ENCODE data around the gene RFX2. TPM values are rescaled to one million over a fixed set of nuclear protein-coding genes. Genes with fewer than 3 reads are reported as not detected.
"Not testable (repeated sequence)": the region's sequence is repeated elsewhere in the genome, so short reads cannot be mapped to it uniquely, and the experiment has no call there.

Gene RFX2
- polyA plus RNA-seq, 1 donor = 9.2 TPM

DNA sequence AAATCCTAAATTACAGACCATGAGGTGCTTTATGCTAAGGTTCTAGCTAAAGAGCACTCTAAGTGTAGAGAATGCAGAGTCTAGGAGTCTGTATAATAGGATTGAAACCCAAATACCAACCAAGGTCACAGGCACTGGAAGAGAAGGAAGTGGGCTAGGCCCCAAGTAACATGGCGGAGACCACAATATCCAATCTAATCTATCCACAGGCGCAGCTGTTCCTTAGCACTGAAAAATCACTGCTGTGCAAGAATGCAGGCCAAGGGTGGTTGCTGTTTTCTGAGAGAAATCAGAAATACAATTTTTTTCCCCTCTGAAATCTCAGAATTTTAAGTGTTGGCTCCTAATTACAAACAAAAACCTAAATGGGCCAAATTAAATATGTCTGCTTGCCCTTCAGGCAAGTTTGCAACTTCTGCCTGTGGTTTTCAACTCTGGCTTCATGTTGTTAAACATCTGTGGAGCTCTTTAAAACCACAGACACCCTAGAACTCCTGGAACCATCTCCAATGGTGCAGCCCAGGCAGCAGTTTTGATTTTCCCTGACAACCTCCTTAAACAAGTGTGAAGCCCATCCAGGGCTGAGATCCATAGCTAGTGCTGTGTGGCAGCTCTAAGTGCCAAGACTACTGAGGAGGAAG lies 138.5 kb downstream of the RFX2 start:
- DNase-seq = no peak

DNA sequence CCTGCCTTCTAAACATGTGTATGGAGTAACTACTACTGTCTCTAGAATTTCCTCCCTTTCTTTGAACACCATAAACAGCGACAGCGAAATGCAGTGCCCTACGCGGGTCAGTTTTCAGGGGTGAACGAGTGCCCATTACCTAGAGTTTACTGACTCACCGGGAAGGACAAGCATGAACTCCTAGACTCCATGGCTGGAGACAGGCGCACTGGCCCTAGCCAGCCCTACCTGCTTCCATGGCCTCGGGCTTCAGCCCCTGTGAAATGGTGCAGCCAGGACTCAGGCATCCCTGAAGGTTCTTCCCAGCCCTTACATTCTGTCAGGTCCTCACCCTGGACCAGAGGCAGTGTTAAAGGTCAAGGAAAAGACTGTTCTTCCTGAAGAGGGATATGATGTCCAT lies 140.8 kb downstream of the RFX2 start:
- no peak for DNase-seq

DNA sequence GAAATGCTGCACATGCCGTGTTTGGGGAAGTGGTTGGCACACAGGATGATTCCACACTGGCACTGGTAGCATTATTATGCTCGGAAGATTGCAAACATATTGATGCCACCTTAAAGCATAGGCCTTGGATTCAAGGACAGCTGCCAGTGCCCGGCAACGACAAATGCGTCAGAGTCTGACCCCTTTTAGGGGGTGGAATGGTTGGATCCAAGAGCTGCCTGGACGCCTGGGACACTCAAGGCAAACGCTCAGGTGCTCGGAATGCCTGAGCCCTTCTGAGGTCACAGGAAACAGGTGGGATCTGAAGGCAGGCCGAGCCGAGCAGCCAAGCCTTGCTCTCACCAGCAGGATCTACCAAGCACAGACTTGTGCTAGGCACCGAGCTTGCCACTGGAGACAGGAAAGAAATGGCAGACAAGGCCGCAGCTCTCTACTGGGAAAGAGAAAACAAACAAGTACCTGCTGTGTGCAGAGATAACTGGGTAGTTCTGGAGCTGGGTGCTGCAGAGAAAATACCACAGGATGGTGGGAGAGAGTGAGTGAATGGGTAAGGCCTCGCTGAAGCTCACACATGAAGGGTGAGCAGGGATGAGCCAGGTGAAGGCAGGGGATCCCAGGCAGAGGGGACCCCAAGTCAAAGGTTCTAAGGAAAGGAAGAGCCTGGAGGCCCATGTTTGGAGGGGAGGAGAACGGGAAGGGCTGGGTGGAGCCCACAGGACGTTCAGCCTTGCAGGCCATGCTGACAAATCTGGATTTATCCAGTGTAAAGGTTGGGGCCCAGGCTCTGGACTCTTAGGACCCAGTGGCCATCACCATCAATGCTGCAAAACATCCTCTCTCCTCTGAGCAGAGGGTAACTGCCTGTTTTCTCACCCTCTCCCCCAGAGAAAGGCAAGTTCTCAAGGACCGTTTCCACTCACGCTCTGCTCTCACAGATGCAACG lies 141.6 kb downstream of the RFX2 start:
- no peak for DNase-seq

DNA sequence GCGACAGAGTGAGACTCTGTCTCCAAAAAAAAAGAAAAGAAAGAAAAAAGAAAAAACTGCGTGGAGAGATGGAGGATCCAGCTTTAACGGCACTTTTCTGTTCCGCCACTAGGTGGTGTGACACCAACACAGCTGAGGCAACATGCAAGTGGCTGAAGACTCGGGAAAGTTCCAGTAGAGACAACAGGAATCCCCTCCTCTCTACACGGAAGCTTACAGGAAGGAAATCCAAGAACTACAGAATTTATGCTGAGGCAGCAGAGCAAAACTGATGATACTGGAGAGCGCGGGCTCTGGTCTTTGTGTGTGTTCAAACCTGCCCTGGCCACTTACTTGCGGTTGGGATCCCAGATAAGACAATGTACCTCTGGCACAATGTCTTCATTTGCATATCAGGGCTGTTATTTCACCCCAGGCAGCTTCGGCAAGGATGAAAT lies 142.3 kb downstream of the RFX2 start:
- DNase-seq = peak; percentile 77

DNA sequence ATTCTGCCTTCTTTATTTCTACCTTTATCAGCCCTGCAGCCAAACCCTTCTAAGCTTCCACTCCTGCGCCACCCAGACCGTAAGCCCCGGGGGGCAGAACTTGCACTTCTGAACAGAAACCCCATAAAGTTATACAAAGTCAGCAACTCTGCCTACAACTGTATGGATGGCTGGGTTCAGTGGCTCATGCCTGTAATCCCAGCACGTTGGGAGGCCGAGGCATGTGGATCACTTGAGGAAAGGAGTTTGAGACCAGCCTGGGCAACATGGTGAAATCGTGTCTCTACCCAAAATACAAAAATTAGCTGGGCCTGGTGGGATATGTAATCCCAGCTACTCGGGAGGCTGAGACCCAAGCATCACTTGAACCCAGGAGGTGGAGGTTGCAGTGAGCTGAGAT lies 142.7 kb downstream of the RFX2 start:
- no peak for DNase-seq

DNA sequence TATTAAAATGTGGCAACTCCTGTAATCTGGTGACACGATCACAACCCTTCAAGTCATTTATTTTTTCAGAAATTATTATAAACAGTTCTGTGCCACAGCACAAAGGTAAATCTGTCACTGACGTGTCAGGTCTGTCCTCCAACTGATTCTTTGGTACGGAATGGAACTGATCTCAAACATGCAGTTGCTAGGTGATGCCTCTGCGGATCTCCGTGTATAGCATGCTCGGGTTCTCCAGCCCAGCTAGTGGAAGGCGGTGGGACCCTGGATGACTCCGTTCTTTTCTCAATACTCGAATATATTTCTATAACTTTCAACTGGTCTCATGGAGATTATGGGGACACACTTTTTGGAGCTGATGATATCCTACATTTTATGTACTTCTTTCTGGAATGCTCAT lies 143.4 kb downstream of the RFX2 start:
- no peak for DNase-seq

DNA sequence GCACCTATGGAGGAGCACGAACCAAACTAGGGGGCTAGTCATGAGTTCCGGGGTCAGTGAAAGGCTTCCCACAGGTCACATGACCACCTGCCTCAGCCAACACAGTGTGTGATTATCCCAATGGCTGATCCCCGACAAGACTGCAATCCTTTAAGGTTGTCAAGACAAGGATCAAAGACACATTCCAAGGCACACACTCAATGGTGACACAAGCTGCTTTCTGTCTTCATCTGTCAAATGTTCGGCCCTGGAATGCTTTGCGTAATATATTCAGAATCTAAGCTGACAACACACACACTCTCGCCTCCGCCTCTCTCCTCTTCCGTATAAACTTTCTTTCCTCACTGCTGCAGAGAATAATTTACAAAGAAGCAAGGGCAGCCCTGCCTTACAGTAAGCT lies 144.1 kb downstream of the RFX2 start:
- no peak for DNase-seq

DNA sequence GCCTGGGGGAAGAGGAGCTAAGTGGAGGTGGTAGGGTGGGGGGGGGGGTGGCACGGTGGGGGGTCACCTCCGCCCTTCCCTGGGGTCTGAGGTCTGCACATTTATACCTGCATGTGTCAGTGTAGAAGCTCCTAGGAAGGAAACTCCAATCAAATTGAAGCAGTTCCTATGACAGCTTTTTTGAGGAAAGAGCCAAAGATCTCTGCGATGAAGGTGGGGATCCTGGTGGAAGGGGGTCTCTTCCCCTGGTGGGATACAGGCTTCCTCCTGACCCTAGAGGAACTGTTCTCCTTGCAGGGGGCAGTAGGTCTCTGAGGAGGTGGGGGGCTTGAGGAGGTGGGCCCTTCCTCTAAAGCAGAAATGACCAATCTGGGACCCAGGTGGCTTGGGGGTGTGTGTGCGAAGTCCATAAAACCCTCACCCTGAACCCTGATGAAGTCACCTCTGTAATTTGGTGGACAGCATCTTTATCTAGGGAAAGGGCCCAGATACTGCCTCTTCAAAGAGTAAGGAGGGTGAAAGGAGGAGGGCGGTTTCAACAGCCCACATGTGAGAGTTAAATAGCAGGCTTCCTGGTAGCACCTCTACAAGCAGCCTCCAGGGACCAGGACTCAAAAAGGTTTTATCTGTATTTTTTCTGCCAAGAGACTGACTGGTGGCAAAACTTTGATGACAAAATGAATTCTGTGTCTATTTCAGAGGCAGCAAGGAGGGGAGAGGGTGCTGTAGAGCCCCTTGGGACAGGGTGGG lies 145.3 kb downstream of the RFX2 start:
- no peak for DNase-seq

DNA sequence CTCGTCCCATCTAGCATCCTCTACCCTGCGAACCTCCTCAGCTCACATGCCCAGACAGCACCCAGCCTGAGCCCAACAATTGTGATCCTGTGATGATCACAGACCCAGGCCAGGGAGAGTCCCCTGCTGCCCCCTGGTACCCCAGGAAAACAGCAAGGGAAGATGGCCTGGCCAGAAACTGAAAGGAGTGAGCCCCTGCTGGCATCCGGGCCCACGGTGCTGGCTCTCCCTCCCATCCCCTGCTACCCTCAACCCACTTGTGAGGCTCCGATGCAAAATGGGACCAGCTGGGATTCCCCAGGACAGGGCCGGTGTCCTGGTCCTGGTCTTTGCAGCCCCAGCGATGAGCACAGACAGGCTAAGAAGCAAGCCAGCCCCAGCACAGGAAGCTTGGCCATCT lies 146.4 kb downstream of the RFX2 start:
- no peak for DNase-seq

DNA sequence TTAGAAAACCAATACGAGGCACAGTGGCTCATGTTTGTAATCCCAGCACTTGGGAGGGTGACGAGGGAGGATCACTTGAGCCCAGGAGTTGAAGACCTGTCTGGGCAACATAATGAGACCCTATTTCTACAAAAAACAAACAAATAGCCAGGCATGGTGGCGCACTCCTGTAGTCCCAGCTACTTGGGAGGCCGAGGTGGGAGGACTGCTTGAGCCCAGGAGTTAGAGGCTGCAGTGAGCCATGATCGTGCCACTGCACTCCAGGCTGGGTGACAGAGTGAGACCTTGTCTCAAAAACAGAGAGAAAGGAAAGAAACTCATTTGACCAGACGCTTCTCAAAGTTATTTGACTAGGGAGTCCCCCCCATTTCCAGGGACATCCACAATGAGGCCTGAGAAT lies 147.0 kb downstream of the RFX2 start:
- not testable (repeated sequence) for DNase-seq

DNA sequence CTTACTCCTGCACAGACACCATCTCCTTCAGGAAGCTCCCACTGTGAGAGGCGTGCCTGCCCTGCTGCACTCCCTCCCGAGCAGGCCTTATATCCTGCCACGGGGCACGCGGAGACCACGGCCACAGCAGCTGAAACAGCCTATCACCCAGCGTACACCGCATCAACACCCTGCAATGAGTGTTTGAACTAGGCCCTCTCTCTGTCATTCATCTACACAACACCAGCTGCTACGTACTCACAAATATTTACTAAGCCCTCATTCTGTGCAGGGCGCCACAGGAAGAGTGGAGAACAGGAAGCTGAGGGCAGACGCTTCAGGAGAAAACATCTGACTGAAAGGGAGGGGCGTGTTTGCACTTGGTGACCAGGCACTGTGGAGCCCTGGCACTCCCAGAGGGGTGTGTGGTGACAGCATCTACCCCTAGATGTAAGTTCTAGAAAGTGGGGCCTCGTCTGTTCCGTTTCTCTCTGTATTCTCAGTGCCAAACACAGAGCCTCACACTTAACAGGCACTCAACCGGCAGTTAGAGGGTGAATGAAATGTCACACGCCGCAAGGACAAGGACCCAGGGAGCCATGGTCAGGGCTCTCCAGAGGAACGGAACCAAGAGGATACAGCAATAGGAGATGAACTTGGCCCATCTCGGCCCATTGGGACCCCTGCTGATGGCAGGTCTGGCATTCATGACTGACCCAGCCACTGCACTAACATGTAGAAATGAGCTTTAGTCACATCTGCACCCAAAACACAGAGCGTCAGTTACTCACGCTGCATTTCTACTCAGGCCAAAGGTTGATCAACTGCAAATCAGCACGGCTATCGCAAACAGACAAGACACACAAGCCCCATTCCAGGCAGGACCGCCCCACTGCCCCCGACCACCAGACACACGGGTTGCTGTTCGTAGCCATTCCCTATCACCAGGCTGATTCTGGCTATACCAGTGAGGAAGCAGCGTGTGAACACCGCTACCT lies 148.0 kb downstream of the RFX2 start:
- no peak for DNase-seq

DNA sequence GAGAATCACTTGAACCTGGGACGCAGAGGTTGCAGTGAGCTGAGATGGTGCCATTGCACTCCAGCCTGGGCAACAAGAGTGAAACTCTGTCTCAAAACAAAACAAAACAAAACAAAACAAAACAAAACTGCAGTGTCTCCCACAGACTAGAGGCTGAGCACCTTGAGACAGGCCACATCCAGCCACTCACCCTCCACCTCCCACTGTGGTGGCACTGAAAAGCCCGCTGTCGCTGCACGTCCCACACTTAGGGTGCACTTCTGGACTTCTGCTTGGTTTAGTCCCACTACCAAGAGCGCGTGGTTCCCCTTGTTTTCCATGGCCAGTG lies 148.7 kb downstream of the RFX2 start:
- not testable (repeated sequence) for DNase-seq

DNA sequence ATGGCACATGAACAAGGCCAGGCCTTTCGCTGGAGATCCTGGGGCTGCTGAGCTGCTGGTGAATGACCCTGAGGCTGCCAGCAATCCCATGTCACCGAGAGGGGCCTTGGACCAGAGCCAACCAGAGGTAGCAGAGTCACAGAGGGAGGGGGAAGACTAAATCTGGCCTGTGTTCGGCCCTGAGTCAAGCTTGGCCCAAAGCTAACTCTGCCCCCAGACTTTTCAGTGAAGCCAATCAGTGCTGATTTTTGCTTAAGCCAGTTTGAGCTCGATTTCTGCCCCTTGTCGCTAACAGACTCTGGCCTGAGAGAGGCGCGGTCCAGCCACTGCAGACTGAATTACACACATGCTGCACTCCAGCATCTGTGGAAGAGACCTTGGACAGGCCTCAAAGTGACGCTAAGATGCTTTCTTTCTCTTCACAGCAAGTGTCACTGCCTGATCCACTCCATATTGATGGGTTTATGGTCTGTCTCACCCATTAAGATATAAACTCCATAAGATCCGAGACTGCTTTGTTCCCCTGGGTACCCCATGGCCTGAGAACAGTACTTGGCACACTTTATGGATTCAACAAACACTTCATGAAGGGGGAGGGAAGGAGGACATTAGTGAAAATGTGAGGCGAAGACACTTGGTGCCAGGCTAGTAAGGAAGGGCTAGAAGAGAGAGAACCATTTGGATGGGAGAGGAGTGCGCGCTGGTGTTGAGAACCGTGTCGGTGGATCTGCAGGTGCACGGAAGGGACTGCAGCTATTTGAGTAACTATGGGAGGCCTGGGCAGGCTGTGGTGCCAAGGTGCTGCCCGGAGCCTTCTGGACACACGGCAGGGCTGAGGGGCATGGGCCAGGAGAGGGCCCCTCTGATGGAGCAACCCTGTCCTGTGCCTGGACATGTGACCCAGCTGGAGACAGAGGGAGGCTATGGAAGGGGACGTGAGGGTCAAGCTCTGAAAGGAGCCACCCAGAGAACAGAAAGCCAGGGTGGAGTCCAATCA lies 150.0 kb downstream of the RFX2 start:
- DNase-seq = no peak

DNA sequence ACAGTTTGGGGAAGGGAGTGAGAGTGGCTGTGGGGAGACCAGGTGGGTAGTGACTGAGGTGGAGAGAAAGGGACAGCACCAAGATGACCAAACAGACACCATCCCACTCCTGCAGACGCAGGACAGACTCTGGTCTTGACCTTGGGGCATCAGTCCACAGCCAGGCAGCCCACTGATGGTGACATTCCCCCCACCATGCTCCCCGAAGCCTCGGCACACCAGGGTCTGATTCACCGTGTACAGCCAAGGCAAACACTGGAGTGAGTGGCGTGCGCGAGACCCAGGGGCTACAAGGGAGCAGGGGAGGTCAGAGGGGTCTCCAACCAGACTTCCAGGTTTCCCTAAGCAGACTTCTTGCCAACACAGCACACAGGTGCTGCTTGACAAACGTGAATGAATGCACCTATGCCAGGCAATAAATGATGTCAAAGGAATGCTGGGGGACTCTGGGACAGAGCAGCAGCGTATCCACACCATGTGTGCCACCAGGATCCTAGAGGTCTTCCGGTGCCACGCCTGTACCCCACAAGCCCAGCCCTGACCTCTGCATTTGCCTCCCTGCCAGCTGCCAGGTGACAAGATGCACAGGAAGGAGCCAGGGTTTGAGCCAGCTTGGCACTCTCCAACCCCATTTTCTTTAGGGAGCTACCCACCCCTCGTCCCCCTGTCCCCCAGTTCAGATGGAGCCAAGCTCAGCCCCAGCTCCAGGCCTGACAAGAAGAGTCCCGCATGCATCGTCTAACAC lies 150.9 kb downstream of the RFX2 start:
- DNase-seq = no peak

DNA sequence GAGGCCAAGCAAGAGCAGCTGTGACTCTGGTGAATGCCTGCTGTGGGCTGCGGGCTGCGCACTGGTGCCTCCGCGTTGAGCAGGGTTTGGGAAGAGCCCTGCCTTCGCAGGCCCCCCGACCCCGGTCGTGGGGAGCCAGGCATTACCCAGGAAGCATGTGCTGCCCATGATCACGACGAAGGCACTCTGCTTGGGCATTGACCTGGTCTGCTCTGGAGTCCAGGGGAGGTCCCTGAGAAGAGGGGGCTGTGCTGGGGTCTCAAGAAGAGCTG lies 151.5 kb downstream of the RFX2 start:
- no peak for DNase-seq

DNA sequence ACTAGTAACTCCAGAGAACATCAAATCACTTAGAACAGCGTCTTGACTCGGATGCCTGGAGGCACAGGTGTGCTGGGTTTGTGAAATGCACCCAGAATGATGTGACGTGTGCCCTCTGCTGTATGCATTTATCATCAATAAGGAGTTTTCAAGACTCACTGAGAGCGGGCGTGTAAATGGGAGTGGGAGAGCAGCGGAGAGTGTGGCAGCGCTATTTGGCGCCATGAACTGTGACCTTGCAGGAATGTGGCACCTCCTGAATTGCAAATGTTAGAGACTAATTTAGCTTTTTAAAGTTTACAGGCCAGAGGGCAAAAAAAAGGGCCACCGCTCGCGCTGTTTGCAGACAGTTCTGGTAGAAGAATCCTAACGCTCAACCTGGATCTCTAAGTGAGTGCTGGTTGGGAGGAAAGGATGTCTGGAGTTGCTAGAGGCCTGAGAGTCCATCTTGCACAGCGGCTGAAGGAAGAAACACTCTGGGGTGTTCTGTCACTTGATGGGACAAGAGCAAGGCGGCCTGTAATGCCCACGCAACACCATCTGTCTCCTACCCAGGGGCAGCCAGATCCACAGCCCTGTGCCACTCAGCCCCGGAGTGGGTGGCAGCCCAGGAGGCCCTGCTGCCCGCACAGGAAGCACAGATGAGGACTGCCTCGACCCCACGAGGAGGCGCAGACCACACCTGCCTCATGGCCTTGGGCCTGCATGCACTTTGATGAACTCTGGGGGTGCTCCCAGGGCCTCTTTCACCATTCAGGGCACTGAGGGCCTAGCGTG lies 152.0 kb downstream of the RFX2 start:
- no peak for DNase-seq

DNA sequence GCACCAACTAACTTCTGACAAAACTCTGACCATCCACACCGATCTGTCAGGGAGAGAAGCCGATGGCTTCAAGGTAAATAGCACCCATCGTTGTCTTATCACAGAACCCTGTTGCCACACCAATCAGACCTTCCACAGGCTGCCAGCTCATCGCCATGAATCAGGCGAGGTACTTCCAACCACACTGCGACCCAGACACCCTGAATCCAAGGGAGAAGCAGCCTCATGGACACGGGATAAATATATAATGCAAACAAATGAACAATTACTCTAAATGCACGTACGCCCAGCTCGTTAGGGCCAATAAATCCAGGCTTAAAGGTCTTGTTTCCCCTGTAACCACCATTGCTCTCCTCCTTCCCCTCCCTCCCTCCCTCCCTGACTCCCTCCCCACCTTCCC lies 153.1 kb downstream of the RFX2 start:
- no peak for DNase-seq

DNA sequence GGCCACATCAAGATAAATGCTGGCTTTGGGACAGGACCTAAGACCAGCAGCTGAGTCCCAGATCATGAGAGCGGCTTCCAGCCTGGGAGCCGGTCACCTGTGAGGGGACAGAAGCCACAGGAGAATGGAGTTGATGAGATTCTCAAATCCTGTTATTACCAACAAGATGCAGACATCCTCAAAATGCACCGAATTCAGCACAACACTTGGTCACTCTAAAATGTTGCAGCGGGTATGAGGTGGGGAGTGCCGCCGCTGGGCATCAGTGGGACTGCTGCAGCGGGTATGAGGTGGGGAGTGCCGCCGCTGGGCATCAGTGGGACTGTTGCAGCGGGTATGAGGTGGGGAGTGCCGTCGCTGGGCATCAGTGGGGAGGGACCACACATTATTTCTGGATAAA lies 153.6 kb downstream of the RFX2 start:
- no peak for DNase-seq

DNA sequence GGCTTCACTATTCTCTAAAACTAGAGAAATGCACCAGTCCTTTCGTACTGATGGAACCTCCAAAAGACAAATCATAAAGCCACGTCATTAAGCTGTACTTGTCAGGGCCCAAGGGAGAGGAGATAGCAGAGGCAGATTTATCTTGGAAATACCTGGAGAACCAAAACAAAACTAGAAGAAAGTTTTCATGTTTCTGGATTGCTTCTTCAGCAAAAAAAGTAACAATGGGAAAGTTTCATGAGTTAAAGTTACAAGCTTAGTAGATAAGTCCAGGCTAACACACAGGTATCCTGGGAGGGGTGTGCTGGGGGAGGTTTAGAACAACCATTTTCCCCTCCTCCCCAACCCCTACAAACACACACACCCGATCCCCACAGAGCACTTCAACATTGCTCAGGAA lies 154.0 kb downstream of the RFX2 start:
- no peak for DNase-seq

Measured in left kidney (tissue), 2 donors.